Activated CD4-positive, CD25-positive, alpha-beta regulatory T cell treated with anti-CD3 and anti-CD28 coated beads, Interleukin-2, amount 50 U/mL, for 16 hours (primary cell): ENCODE data around the gene DTNB.
"Not testable (repeated sequence)": the region's sequence is repeated elsewhere in the genome, so short reads cannot be mapped to it uniquely, and the experiment has no call there.

Source experiments
- DNase-seq: peaks from one replicate; pipeline ENCODE4 v3.0.0-alpha.2; 2020; ENCODE audit warnings: low read depth, low spot score

DTNB gene

GRCh38 chr2:25546852-25547251 is 126.5 kb downstream of the DTNB start:
- DNase-seq = no peak

GRCh38 chr2:25545899-25546298 is 127.5 kb downstream of the DTNB start:
- DNase-seq = no peak

- DNase-seq = no peak
These were observed 128.9 kb downstream of the DTNB start for GRCh38 chr2:25544445-25544844.

DNA sequence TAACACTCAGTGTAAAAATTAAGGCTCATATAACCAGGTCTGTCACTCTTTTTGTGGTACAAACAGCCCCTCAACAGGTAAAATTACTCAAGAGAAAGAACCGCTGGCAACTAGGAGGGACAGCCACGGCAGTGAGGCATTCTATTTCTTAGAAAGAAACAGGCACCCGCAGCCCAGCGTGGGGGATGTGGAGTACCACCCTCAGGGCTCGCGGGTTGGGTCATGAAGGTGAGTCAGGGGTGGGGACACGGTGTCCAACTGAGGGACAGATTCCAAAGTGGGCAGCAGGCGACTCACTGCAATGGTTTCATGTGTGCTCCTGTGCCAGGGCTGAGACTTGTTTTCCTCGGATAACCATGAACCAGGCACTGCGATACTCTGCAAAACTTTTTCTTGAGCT is 129.4 kb downstream of the DTNB start:
- DNase-seq = no peak

GRCh38 chr2:25541378-25541777 is 132.0 kb downstream of the DTNB start:
- no peak for DNase-seq

GRCh38 chr2:25539136-25539535 is 134.2 kb downstream of the DTNB start:
- no peak for DNase-seq

DNA sequence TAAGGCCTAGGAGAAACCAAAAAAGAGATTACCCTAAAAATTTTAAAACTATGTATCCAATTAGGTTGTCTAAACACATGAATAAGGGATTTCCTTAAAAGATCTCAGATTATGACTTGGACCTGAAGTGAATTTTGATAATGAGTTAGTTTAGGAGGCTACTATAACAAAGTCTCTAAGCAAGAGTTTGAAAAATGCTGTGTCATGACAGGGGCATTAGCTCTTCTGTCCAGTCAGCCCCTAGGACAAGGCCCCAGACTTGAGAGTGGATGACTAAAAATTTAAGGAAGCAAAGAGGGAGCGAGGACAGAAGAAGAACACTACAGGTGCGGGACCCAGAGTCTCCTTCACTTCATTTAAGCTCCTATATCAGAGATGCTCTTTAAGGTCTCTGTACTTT is 135.9 kb downstream of the DTNB start:
- DNase-seq = no peak

GRCh38 chr2:25535411-25536289 is 137.7 kb downstream of the DTNB start:
- DNase-seq = not testable (repeated sequence)

DNA sequence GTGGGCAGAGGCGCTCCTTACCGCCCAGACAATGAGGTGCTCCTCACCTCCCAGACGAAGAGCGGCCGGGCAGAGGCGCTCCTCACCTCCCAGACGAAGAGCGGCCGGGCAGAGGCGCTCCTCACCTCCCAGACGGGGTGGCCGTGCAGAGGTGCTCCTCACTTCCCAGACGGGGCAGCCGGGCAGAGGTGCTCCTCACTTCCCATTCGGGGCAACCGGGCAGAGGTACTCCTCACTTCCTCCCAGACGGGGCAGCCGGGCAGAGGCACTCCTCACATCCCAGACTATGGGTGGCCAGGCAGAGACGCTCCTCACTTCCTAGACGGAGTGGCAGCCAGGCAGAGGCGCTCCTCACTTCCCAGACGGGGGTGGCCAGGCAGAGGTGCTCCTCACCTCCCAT is 138.4 kb downstream of the DTNB start:
- not testable (repeated sequence) for DNase-seq

DNA sequence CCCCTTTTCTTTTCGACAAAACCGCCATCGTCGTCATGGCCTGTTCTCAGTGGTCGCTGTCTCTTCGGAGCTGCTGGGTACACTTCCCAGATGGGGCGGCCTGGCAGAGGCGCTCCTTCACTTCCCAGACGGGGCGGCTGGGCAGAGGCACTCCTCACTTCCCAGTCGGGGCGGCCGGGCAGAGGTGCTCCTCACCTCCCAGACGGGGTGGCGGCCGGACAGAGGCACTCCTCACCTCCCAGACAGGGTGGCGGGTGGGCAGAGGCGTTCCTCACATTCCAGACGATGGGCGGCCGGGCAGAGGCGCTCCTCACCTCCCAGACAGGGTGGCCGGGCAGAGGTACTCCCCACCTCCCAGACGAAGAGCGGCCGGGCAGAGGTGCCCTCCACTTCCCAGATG is 138.9 kb downstream of the DTNB start:
- no peak for DNase-seq

DNA sequence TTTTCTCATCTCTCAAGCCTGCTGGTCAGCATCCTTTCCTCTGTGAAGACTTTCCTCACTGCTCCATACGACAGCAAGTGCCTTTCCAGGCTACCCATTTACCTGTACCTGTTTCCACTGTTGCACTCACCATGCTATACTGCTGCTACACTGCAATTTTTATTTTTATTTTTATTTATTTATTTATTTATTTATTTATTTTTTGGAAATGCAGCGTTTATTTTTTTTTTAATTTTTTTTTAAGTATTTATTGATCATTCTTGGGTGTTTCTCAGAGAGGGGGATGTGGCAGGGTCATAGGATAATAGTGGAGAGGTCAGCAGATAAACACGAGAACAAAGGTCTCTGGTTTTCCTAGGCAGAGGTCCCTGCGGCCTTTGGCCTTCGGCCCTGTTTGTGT is 139.6 kb downstream of the DTNB start:
- not testable (repeated sequence) for DNase-seq

DNA sequence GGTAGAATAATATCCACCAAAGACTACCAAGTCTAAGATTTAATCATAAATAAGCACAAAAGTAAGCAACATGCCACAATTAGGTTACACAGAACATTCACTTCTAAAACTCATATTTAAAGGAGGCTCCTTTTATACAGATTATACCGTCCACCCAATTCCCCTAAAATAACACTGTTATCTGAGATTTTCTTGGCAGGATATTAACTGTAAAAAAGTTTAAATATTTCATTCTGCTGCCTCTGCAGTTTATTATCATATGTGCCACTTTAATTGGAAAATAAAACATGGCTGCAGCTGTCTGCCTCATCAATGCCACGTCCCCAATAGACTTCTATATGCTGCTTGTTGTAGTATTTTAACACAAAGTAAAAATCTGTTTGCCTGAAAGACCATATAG is 140.9 kb downstream of the DTNB start:
- no peak for DNase-seq

DNA sequence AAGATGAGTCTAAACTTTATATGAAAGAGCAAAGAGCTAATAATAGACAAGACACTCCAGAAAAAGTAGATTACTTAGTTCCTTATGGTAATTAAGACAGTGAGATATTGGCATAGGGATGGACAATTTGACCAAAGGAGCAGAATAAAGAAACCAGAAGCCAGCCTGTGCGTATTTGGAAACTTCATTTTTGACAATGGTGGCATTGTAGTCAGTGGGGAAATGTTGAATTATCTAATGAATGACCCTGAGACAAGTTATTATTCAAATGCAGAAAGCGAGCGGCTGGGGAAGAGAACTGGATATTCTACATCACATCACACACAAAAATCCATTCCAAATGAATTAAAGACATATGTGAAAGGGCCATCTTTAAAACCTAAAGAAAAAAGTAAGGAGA is 144.3 kb downstream of the DTNB start:
- DNase-seq = no peak

- no peak for DNase-seq
These were observed 145.2 kb downstream of the DTNB start for GRCh38 chr2:25528173-25528572.

GRCh38 chr2:25524507-25524906 is 148.9 kb downstream of the DTNB start:
- DNase-seq = no peak

- no peak for DNase-seq
These were observed 150.3 kb downstream of the DTNB start for GRCh38 chr2:25523060-25523459.

DNA sequence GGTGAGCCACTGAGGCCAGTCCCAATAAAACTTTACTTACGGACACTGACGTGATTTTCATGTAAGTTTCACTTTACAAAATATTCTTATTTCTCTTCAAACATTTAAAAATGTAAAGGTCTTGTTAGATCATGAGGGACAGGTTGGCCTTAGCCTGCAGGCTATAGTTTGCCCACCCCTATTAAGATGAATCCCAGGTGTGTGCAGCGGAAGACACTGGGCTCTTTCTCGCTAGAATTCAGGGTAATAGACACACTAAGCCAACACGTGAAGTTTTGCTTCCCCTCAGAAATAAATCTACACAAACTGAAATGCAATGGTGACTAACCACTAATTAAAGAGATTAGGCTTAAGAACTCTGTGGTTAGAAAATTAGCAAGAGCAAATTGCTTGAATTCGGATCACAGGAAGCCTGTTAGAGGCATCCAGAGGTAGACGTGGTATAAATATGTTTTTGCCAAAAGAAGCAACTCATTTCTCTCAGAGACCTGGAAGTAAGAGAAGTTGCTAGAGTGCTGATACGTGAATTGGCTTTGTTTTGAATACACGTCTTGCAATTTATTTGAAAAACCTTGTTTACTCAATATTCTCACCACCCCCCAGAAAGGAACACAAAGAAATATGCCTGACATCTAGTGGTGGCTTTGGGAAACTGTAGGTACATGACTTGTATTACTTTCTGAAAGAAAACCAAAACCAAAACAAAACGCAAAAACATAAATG is 151.6 kb downstream of the DTNB start:
- DNase-seq = peak; percentile 16

DNA sequence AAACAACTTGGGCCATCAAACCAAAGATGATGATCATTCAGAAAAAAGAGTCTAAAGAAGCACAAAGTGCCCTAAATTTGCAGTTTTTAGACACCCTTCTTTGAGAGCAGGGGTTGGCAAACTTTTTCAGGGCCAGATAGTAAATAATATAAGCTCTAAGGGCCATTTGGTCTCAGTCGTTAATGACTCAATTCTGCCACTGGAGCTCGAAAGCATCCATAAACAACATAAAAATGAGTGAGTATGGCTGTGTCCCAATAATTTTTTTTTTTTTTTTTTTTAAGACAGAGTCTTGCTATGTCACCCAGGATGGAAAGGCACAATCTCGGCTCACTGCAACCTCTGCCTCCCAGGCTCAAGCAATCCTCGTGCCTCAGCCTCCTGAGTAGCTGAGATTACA is 152.3 kb downstream of the DTNB start:
- no peak for DNase-seq

- DNase-seq = no peak
These were observed 155.7 kb downstream of the DTNB start for GRCh38 chr2:25517701-25518100.

GRCh38 chr2:25514043-25514637 is 159.2 kb downstream of the DTNB start:
- no peak for DNase-seq

DNA sequence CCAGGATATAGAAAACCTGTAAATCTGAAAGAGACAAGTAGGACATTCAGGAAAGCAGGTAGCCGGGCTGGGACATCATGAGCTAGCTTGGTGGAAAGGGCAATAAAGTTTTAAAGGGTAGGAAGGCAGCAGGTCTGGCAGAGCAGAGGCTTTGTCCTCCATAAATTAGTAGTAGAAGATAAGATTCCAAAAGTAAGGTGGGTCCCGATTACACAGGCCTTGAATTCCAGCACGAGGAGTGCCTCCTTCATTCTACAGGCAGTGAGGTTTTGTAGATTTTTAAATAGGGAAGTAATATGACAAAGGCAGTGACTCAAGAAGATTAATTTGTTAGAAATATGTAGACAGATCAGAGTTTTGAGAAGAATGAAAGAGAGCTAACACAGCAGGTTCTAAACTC is 160.7 kb downstream of the DTNB start:
- no peak for DNase-seq

GRCh38 chr2:25506226-25506625 is 167.2 kb downstream of the DTNB start:
- no peak for DNase-seq

- DNase-seq = no peak
These were observed 167.8 kb downstream of the DTNB start for GRCh38 chr2:25505622-25506021.
